Measurements from ENCODE around the gene ADCY5. TPM values are rescaled to one million over a fixed set of nuclear protein-coding genes. Genes with fewer than 3 reads are reported as not detected.

Gene ADCY5
- total RNA-seq, 1 donor from 2014 or later, result 48.2 TPM

DNA sequence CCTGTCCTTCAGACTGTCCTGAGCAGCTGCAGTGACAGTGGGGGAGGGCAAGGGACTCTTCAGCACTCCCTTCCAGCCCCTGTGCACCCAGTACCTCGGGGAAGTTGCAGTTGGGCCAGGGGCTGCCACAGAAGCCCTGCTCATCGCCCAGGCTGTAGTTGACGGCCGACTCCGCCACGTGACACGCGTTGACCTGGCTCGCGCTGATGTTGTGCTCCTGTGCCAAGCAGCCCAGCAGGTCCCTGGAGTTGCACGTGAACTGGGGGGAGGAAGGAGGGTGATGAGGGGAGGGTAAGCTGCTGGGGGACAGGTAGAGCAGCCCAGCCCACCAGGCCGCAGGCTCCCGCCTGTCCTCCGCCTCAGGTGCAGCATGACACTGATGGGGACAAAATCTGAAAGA lies 145.9 kb downstream of the ADCY5 start:
- no peak for DNase-seq (ENCODE audit: low spot score)

DNA sequence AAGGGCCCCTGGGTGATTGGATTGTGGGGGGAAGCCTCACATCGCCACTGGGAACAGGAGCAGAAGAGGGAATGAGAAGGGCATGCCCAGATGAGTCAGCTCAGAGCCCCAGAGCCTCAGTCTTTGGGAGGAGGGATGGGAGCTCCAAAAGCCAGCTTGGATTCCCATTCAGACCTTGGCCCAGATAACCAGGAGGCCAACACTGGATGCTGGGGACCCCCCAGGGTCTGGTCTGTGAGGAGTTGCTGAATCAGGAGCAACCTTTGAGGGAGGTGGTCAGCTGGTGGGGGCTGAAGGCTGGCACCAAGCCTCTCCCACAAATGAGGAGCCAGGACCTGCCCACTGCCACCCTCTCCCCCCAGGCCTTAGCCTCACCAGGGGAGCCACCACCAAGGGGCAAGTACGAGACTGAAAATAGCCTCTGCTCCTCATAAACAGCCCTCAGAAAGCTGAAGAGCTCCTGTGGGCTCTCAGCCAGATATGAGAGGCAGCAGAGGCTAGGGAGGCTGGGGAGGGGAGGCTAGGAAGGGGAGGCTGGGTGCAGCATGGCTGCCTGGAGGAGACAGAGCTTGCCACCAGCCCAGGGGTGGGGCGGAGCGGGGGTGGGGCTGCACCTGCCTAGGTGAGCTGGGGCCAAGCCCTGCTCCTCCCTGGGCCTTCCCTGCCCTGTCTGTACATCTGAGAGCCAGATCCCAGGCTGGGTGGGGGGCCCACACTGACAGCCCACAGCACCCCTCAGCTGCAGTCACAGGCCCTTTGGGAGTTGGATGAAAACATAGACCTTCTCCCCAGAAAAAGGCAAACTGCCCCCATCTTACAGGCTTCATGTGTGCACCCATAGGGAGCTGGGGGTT lies 147.3 kb downstream of the ADCY5 start:
- DNase-seq (ENCODE audit: low spot score), result no peak

DNA sequence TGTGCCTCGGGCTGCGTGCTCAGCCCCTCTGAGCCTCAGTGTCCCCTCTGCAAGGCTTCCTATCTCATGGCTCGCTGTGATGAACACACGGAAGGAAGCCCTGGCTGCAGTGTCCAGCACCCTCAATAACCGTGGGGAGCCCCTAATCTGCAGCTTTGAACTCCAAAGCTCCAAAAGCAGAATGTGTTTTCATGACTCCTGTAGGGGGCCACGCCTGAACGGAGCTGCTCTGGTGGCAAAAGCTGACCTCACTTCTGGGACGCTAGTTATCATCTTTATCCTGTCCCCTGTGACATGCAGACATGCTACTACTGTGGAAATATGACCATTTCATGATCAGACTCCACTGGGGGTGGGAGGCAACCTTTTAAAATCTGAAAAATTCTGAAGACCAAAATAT lies 148.3 kb downstream of the ADCY5 start:
- no peak for DNase-seq (ENCODE audit: low spot score)

DNA sequence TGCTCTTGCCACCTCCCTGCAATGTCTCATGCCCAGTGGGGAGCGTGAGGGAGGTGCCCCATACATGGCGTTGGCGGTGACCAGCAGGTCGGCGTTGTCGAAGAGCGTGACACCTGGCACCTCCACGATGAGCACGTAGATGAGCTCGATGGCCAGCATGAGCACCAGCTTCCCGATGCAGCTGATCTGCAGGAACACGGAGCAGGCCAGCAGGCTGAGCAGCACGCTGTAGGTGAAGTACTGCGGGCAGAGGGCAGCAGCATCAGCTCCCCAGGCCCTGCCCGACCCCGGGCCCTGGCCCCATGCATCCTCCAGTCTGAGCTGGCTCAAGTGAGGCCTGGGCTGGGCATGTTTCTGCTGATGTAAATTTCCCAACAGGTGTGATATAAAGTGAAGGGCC lies 148.8 kb downstream of the ADCY5 start:
- no peak for DNase-seq (ENCODE audit: low spot score)

DNA sequence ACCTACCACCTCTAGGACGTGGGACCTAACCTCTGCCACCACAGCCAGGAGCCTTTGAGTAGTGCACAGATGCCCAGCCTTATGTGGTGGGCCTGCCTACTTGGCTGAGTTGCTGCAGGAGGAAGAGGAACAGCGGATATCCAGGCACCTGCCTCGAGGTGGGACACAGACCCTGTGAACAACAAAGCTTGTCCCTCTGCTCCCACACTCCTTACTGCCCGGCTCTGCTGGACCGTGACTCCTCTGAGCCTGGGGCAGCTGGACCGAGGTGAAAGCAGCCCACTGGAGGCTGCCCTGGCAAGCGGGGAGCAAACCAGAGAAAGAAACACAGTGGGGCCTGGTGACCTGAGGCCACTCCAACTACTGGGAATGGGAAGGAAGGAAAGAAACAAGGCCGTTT lies 149.3 kb downstream of the ADCY5 start:
- no peak for DNase-seq (ENCODE audit: low spot score)

DNA sequence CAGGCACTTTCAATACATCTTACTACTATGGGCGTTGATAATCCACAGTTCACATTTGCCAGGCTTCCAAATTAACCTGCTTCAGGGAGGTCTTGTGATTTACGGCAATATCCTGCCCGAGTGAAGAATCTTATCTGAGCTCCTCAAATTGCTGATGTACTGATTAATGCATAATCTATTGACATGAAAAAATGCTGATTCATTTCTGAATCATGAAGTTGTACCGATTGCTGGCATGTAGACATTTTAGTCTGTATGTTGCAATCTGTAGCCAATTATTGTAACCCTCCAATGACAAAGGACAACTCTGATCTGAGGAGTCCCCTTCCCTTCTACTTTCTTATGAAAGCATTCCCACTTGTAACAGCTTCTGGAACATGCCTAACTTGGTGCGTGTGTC lies 150.0 kb downstream of the ADCY5 start:
- DNase-seq (ENCODE audit: low spot score), result no peak

DNA sequence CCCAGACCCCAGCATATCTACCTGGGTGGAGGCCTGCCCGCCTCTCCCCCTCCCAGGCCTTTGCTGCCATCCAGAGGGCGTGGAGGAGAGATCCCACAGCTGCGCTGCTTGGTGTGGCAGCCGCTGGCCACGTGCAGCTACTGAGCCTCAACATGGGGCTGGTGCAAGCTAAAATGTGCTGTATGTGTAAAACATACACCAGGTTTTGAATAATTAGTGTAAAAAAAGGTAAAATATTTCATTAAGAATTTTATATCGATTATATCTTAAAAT lies 151.3 kb downstream of the ADCY5 start:
- DNase-seq (ENCODE audit: low spot score), result no peak

DNA sequence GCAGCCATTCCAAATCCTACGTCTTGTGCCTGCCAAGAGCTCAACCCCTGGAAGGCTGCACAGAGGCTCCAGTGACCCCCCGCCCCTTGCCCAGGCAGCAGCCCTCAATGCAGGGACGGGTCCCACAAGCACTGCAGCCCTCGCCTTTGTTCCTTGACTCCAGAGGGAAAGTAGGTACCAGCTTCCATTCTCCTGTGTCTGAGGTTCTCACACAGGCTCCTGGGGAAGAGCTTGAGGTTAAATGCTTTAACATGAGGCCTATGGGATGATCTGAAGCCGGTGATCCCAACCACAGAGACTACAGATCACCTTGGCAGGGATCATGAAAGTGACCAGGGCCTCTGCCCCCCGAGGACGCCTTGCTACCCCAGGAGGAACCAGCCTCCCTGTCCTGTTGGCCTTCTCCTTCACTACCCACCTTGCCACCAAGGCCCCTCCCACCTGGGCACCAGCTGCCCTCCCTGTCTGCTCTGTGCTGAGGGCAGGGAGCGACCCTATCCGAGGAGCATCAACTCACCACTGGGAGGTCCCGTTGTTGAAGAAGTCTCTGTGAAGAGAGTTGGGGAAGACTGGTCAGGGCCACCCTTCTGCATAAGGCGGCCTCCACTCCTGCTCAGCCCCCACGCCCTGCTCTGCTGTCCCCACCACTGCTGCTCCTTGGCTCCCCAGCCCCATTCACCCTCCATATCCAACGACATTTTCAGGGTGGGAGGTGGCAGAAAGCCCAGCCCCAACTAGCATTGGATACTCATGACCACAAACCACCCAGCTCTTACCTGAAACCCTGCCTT lies 151.9 kb downstream of the ADCY5 start:
- DNase-seq (ENCODE audit: low spot score), result no peak

DNA sequence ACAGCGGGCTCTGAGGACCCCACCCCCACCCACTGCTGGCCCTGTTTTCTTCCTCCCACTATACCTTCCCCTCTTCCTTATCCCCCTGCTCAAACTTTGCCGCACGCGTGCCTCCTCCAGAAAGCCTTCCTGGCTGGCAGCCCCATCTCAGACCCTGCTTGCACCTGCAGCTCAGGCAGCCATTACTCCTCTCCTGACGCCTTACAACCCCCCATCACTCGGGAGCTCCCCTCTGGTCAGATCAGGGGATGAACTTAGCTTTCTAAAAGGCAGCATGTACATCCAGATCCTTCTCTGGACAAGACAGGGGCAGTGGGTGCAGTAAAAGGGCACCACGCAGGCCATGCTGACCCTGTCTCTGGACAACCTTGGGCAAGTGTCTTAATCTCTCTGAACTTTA lies 152.6 kb downstream of the ADCY5 start:
- DNase-seq (ENCODE audit: low spot score), result no peak

DNA sequence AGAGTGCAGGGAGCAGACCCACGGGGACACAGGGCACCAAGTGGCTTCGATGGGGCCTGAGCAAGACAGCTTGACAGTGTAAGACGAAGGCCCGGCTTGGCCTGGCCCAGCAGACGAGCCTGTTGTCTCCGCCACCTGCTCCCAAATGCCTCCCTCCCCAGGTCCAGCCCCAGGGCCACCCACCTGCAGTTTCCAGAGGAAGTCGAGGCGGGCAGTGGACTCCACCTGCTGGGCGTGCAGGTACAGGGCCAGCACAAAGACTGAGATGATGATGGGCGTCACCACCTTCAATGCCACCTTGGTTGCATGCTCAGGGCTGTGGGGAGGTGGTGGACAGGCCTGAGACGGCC lies 153.0 kb downstream of the ADCY5 start:
- no peak for DNase-seq (ENCODE audit: low spot score)

DNA sequence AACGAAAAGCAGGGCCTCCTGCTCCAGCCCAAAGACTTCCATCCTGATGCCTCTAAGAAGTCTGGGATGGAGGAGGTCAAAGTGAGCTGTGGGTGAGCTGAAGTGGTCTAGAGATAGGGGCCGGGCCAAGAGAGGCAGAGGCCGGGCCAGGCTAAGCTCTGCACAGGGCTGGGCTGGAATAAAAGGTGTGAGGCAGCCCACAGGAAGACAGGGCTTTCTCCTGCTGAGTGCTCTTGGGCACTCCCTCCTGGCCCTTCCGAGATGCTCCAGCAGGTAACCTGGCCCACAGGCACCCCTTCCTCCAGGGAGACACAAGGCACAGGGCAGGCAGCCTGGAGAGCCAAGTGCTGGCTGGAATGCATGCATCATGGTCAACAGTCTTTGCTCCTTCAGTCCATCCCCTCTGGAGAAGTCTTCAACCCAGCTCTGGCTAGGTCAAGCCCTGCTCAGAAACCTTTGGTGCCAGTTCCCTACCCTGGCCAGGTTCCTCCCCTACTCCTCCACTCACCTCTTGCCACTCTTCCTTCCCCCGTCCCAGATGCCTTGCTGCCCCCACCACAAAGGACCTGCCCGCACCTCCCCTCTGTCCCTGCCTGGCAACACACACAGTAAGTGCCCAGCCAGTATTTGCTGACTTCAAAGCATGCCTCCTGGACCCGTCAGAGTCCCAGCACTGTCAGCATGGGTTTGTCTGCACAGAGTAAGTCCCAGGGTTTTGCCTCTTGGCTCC lies 153.6 kb downstream of the ADCY5 start:
- no peak for DNase-seq (ENCODE audit: low spot score)

DNA sequence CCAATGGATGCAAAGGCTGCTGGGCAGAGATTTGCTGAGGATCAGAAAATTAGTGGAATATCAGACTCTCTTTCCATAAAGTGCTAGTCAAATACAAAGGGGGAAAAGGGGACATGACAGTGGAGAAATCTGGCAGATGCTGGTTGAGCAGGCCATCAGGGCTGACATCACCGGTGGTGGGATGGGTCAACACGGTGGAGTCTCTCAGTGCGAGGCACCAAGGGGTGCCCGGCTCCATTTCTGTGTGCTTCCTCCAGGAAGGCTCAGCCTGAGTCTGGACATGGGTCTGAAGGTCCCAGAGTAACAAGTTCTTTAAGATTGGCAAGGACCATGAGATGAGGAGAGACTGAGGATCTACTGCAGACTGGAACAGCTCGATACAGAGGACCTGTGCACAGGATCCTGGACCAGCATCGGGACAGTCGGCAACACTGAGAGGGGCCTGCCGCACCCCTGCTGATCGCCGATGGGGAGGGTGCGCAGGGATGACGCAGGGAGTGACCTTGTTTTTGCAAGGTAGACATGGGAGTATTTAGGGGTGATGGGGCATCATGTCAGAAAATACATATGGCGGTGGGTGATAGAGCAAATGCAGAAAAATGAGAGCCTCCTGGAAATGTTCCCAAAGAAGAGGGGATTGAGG lies 154.5 kb downstream of the ADCY5 start:
- no peak for DNase-seq (ENCODE audit: low spot score)

DNA sequence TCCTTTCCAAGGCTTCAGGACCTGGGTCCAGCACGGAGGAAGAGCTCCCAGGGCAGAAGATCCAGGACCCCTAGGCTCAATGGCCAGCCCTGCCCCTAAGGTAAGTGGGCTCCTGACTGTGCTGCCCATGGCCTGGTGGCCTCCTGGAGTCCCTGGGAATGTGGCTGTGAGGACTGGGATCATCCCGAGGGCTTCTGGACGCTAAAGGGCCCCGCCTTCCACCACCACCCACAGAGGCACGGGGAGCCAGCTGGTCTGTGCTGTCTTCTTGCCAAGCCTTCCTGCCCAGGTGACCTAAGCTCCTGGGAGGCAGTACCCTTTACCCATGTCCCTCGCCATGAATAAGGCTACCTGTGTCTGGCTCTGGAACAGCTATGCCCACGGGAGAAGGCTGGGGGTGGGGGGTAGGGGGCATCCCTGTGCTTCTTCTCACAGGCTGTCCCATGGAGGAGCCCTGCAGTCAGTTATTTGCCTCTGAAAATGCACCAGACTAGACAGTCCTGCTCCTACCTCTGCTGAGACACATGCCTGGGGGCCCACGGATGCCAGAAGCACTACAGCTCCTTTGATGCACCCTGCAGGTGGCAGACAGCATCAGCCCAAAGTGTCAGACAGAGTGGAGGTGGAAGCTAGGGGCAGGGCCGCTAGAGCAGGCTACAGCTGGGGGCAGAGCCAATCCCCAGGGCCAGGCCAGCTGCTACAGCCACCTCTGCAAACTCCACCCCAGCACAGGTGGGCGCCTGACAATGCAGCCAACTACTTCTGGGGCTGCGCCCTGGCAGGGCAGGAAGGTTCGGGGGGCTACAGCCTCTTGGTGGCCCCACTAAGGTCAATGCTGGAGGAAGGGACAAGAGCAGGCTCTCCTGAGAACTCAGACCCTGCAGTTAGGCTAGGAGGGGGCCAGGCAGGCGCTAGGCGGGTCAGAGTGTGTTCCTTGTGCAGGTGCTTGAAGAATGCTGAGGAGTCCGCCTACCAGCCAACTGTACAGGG lies 156.3 kb downstream of the ADCY5 start:
- DNase-seq (ENCODE audit: low spot score), result no peak

DNA sequence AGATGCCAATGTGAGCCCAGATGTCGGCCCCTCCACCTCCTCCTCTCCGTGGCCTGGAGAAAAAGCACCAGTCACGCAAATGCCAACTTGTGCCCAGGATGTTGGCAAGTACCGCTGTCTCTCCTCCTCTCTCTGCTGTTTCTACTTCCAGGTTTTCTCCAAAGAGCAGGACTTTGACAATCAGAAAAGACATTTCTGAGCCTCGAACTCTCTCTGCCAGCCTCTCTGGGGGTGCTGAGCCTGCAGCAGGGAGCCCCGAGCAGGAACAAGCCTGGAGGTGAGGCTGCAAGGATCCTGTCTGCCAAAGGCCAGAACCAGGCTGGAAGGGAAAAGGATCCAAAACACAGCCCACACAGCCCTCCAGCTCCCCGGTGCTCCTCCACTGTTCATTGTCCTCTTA lies 157.5 kb downstream of the ADCY5 start:
- DNase-seq (ENCODE audit: low spot score), result no peak

DNA sequence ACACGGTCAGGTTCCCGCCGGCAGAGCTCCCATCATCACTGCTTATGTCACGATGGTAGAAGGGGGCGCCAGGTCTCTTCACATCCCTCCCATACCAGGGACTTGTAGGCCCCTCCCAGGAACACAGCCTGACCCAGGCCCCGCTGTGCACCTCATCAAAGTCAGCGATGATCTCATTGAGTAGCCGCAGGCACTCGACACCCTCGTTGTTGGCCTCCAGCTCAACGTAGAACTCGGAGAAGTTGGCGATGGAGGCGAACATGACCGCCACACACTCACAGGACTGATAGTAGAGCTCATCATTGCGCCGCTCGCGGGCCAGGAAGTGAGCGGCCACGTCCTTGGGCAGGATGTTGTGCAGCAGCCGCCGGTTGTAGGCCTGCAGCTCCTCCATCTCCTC lies 157.9 kb downstream of the ADCY5 start:
- DNase-seq (ENCODE audit: low spot score), result no peak

DNA sequence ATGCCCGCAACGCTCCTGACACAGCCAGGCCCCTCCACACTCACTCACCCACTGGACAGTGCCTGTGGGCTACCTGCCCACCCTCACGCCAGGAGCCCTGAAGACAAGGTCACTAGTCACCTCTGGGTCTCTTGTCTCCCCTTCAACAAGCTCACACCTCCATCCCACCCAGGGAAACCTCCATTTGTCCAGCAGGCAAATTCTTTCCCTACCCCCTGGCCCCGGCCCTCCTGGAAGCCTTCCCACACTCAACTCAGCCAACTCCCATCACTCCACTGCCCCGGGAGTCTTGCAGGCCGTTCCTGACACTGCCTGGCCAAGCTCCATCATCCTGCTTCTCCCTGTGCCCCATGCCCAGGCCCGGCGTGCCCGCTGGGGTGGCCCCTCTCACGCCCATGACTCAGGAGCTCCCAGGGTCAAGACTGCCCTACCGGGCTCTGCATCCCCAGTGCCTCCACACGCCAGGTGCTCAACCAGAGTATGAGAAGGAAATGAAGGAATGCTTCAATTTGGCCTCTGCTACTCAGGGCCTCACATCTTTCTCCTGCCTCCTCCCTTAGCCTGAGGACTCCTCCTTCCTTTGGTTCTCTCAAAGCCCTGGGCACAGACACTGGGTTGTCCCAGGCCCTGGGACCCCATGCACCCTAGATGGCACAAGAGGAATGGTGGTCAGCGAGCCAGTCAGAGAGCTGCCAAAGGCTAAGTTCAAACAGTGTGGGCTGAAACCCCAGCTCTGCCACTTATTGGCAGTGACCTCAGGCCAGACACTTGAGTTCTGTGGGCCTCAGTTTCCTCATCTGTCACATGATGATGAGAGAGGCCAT lies 158.6 kb downstream of the ADCY5 start:
- no peak for DNase-seq (ENCODE audit: low spot score)

DNA sequence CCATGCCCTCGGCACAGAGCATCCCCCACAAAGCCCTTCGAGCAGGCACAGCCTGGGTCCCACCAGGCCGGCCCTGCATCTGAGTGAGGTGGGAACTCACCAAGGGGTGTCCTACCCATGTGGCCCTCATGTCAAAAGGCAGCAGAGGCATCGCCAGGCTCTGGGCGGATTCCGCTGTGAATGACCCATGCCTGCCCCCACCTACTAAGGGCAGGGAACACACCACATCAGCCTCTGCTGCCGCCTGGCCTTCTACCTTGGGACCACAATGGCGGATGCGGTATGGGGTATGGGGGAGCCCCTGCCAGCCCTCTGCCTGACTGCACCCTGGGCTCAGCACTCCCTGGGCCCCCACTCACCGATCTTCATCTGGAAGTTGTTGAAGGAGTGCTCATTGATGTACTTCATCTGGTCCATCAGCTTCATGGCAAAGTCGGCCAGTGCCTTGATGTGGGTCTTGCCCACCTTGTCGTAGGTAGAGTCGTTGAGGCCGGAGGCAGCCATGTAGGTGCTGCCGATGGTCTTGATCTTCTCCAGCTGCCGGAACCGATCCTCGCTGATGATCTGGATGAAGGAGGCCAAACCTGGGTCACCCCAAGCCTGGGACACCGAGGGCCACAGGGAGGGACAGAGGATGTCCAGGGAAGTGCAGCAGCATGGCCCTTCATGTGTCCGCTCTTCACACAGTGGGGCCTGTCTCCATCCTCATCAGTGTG lies 159.3 kb downstream of the ADCY5 start:
- no peak for DNase-seq (ENCODE audit: low spot score)

DNA sequence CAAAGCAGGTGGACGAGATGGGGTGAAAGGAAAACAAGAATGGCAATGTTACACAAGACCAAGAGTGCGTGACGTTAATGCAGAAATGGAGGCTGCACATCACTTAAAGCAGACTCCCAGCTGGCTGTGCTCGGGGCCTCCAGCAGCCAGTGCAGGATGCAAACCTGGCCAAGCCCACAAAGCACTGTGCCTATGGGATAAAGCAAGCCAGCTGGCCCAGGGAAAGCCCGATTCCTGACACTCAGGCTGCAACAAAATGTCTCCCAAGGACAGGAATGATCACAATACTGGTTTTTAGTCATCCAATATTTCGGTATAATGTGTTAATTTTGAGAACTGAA lies 161.0 kb downstream of the ADCY5 start:
- DNase-seq (ENCODE audit: low spot score), result no peak

Data from umbilical cord (tissue), 2 donors.